Endodermal cell (in vitro differentiated cells): ENCODE measurements around the gene SMC1B. TPM values are rescaled to one million over a fixed set of nuclear protein-coding genes. Genes with fewer than 3 reads are reported as not detected.
A peak's percentile ranks its signal among the peaks of the same experiment; 100 is the strongest.

Source experiments
- DNase-seq: peaks from one replicate; pipeline ENCODE4 v3.0.0-alpha.2; 2017
- H3K27ac ChIP-seq: 2 replicates; pipeline ENCODE4 v1.5.1; 2013; ENCODE audit warnings: mild to moderate bottlenecking, low read depth, low read length, moderate library complexity
- H3K27me3 ChIP-seq: 2 replicates; pipeline ENCODE4 v1.6.1; 2013; ENCODE audit warnings: mild to moderate bottlenecking, low read length, moderate library complexity; ENCODE audit not compliant: insufficient read depth, control insufficient read depth, poor library complexity, severe bottlenecking
- H3K36me3 ChIP-seq: 2 replicates; pipeline ENCODE4 v1.7.0; 2013; ENCODE audit warnings: mild to moderate bottlenecking, low read length, moderate library complexity; ENCODE audit not compliant: control insufficient read depth, insufficient read depth
- H3K4me1 ChIP-seq: one replicate; pipeline ENCODE4 v1.7.0; 2013; ENCODE audit warnings: low read length; ENCODE audit not compliant: control insufficient read depth, insufficient read depth
- H3K4me3 ChIP-seq: 2 replicates; pipeline ENCODE4 v1.5.1; 2013; ENCODE audit warnings: mild to moderate bottlenecking, low read length, moderate library complexity
- H3K9ac ChIP-seq: 2 replicates; pipeline ENCODE4 v1.6.1; 2013; ENCODE audit warnings: mild to moderate bottlenecking, low read length, moderate library complexity; ENCODE audit not compliant: poor library complexity, severe bottlenecking; ENCODE audit errors: extremely low read depth
- H3K9me3 ChIP-seq: 2 replicates; pipeline ENCODE4 v1.6.1; 2013; ENCODE audit warnings: mild to moderate bottlenecking, low read length, moderate library complexity; ENCODE audit not compliant: control insufficient read depth
- H3K27ac Mint-ChIP-seq: 2 replicates; pipeline ENCODE4 v1.8.0; 2020; ENCODE audit warnings: mixed read lengths
- H3K27me3 Mint-ChIP-seq: 2 replicates; pipeline ENCODE4 v1.8.0; 2021; ENCODE audit warnings: mild to moderate bottlenecking, mixed read lengths; ENCODE audit not compliant: insufficient read depth
- H3K36me3 Mint-ChIP-seq: 2 replicates; pipeline ENCODE4 v1.8.0; 2020; ENCODE audit warnings: low read depth, mixed read lengths
- H3K4me1 Mint-ChIP-seq: 2 replicates; pipeline ENCODE4 v1.8.0; 2020; ENCODE audit warnings: mixed read lengths
- H3K4me3 Mint-ChIP-seq: 2 replicates; pipeline ENCODE4 v1.8.0; 2020; ENCODE audit warnings: mild to moderate bottlenecking, moderate library complexity, mixed read lengths
- H3K9me3 Mint-ChIP-seq: 2 replicates; pipeline ENCODE4 v1.8.0; 2020; ENCODE audit warnings: mild to moderate bottlenecking, mixed read lengths
- CTCF ChIP-seq: fragments of 200-600 bp; sonication (generic); conservative IDR thresholded peaks from 2 replicates; pipeline ENCODE4 v1.5.0; 2021; ENCODE audit warnings: antibody characterized with exemption, mild to moderate bottlenecking
- WGBS, 2 experiments: methylation state at CpG; one replicate each; pipeline versions ENCODE4 v1.1.5 to v1.1.7; 2013; ENCODE audit warnings: missing lambda C conversion rate in 2 of 2, mixed read lengths in 1 of 2; ENCODE audit not compliant: insufficient coverage in 1 of 2, insufficient read length in 1 of 2; 5-methylcytosine and 5-hydroxymethylcytosine counted together
- total RNA-seq, 2 donors: library from RNA; stranded (reverse); fragmentation: NEBNext Ultra II Directional in 1 of 2; extraction: Animal tissue kit (Norgen Biotek cat#: 25700) in 1 of 2; gene quantifications; 2 replicates in 1 of 2; 3 replicates in 1 of 2; pipeline ENCODE4 v1.2.1, GENCODE V29; 2021

SMC1B gene
- total RNA-seq, 2 donors from 2014 or later: 0.11 TPM; not detected in 1

- Histone ChIP-seq H3K36me3 (no peaks in the 10 kb centered on the region), H3K4me3 (no peak overlapping the region), H3K4me1 (no peaks in the 10 kb centered on the region), H3K9me3 (peaks cover 9% of the 10 kb centered on the region), H3K9ac (no peak overlapping the region), H3K27me3 (no peaks in the 10 kb centered on the region), H3K27ac (no peak overlapping the region)
- Mint-ChIP-seq H3K27me3 (no peaks in the 10 kb centered on the region), H3K36me3 (no peaks in the 10 kb centered on the region), H3K4me1 (no peaks in the 10 kb centered on the region), H3K4me3 (no peak overlapping the region), H3K9me3 (no peaks in the 10 kb centered on the region), H3K27ac (no peak overlapping the region)
- DNase-seq: no peak
- WGBS, 2 experiments: 88 to 91% methylated on average over 3 to 5 of the region's 5 CpGs
- no peak for TF ChIP-seq CTCF
Measured at GRCh38 chr22:45399712-45400445, 13.5 kb downstream of the SMC1B start.

- WGBS, 2 experiments: 92 to 95% methylated on average over 12 to 13 of the region's 13 CpGs
- no peaks in the 10 kb centered on the region for H3K36me3 Mint-ChIP-seq
- H3K36me3 ChIP-seq: no peaks in the 10 kb centered on the region
- H3K27ac Mint-ChIP-seq: no peak overlapping the region
- H3K4me1 Mint-ChIP-seq: no peaks in the 10 kb centered on the region
- H3K9me3 Mint-ChIP-seq: no peaks in the 10 kb centered on the region
- no peak overlapping the region for H3K9ac ChIP-seq
- H3K4me3 ChIP-seq: no peak overlapping the region
- no peak for TF ChIP-seq CTCF
- DNase-seq: no peak
- H3K27ac ChIP-seq: no peak overlapping the region
- no peaks in the 10 kb centered on the region for H3K27me3 Mint-ChIP-seq
- H3K4me3 Mint-ChIP-seq: no peak overlapping the region
- peaks cover 9% of the 10 kb centered on the region for H3K9me3 ChIP-seq
- no peaks in the 10 kb centered on the region for H3K27me3 ChIP-seq
- H3K4me1 ChIP-seq: no peaks in the 10 kb centered on the region
Measured at GRCh38 chr22:45398214-45398613, 15.2 kb downstream of the SMC1B start.

GRCh38 chr22:45397806-45398205, 15.6 kb downstream of the SMC1B start:
- DNase-seq: peak; percentile 72
- no peaks in the 10 kb centered on the region for H3K36me3 Mint-ChIP-seq
- TF ChIP-seq CTCF: peak; percentile 63
- Histone ChIP-seq H3K9ac (no peak overlapping the region), H3K36me3 (no peaks in the 10 kb centered on the region), H3K9me3 (peaks cover 9% of the 10 kb centered on the region), H3K27ac (no peak overlapping the region), H3K27me3 (no peaks in the 10 kb centered on the region), H3K4me1 (no peaks in the 10 kb centered on the region), H3K4me3 (no peak overlapping the region)
- no peak overlapping the region for H3K4me3 Mint-ChIP-seq
- H3K4me1 Mint-ChIP-seq: no peaks in the 10 kb centered on the region
- no peaks in the 10 kb centered on the region for H3K9me3 Mint-ChIP-seq
- WGBS, 2 experiments: 89 to 93% methylated on average over 5 of the region's 5 CpGs
- no peak overlapping the region for H3K27ac Mint-ChIP-seq
- no peaks in the 10 kb centered on the region for H3K27me3 Mint-ChIP-seq
